Stomach (tissue), 9 donors: ENCODE results near the gene ATP6V0D1. TPM values are rescaled to one million over a fixed set of nuclear protein-coding genes. Genes with fewer than 3 reads are reported as not detected.

Experiments
- DNase-seq, 2 donors: peaks; one replicate each; pipeline versions ENCODE4 v3.0.0 to v3.0.0-alpha.2; 2013 to 2019
- H3K27ac ChIP-seq, 5 donors: fragments of 200-600 bp in 4 of 5; sonication (generic) in 4 of 5; one replicate each; pipeline ENCODE4 v1.5.1; 2013 to 2019; ENCODE audit warnings: mild to moderate bottlenecking in 1 of 5, moderate library complexity in 1 of 5
- H3K27me3 ChIP-seq, 3 donors: fragments of 200-600 bp; sonication (generic); one replicate each; pipeline ENCODE4 v1.5.1; 2017 to 2019; ENCODE audit warnings: mixed run types in 1 of 3
- H3K36me3 ChIP-seq, 4 donors: fragments of 200-600 bp; sonication (generic); 1 replicate in 3 of 4; 2 replicates in 1 of 4; pipeline ENCODE4 v1.5.1; 2016 to 2019
- H3K4me1 ChIP-seq, 4 donors: fragments of 200-600 bp; sonication (generic); one replicate each; pipeline ENCODE4 v1.5.1; 2016 to 2019
- H3K4me3 ChIP-seq, 4 donors: fragments of 200-600 bp; sonication (generic) in 3 of 4; one replicate each; pipeline ENCODE4 v1.5.1; 2016 to 2019; ENCODE audit warnings: mild to moderate bottlenecking in 1 of 4
- H3K9me3 ChIP-seq, 4 donors: fragments of 200-600 bp; sonication (generic); one replicate each; pipeline ENCODE4 v1.5.1; 2016 to 2019
- EP300 ChIP-seq: sonication (generic); formaldehyde crosslinking; IDR thresholded peaks from one replicate; pipeline ENCODE4 v1.6.1; 2017; ENCODE audit warnings: antibody characterized with exemption
- POLR2A ChIP-seq, 4 donors: fragments of 450-650 bp; IDR thresholded peaks; one replicate each; pipeline ENCODE4 v1.6.1; 2016; ENCODE audit warnings: antibody characterized with exemption in 4 of 4, control low read depth in 2 of 4, mild to moderate bottlenecking in 1 of 4, moderate library complexity in 1 of 4
- POLR2AphosphoS5 ChIP-seq, 3 donors: sonication (generic); formaldehyde crosslinking; IDR thresholded peaks; one replicate each; pipeline ENCODE4 v1.6.1; 2016; ENCODE audit warnings: antibody characterized with exemption in 3 of 3
- WGBS, 5 donors: extraction: QIAGEN DNeasy Blood & Tissue Kit in 3 of 5; methylation state at CpG; one replicate each; pipeline versions ENCODE4 v1.1.5 to v1.1.7; 2013 to 2018; 5-methylcytosine and 5-hydroxymethylcytosine counted together
- intact Hi-C: fragments of 100-400 bp; cut with DNase I; formaldehyde crosslinking; loops from one replicate; pipeline ENCODE4 v1.15.1; 2023; ENCODE audit warnings: low total_unique reads
- polyA plus RNA-seq, 3 donors: library from polyadenylated mRNA; stranded (reverse); fragments of 200-250 nt; gene quantifications; one replicate each; pipeline ENCODE4 v1.2.3, GENCODE V29; 2013
- total RNA-seq, 5 donors: library from RNA; depleted of rRNA; stranded (reverse); fragments of >200 nt; gene quantifications; one replicate each; pipeline versions ENCODE4 v1.1.0 to v1.2.3, GENCODE V29; 2014 to 2016
- TF ChIP-seq, protein P1 (sequence below), 7 experiments: fragments of 450-650 bp in 4 of 7; fragments of 200-600 bp in 3 of 7; sonication (generic) in 3 of 7; IDR thresholded peaks; one replicate each; pipeline ENCODE4 v1.5.1; 2016 to 2019; ENCODE audit warnings: antibody characterized with exemption in 7 of 7, control low read depth in 2 of 7, mild to moderate bottlenecking in 1 of 7
- donor health status: healthy with polysubstance abuse.
- donor health status: Bipolar disorder and iron deficiency.
- donor health status: healthy.

Gene ATP6V0D1
- total and polyA plus RNA-seq, 8 donors, result 23.5 to 102 (median 64.9) TPM

DNA sequence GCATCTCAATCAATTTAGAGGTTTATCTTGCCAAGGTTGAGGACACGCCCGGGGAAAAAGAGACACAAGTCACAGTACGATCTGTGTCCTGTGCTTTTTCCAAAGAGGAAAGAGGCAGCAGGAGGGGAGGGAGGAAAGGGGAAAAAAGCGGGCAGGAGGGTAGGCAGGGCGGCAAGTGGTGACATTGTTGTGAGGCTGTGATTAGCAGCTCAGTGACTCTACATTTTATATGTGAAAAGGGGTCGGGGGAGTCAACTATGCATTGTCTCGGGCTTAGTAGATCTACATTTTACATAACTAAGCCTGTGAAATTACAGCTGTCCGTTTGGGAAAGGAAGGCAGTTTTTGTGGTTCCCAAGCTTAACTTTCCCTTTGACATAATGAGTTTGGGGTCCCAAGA is 25.5 kb upstream of the ATP6V0D1 start:
- no peak for DNase-seq
- no peak overlapping the region for H3K27ac ChIP-seq
- intact Hi-C loops, result no loop called here
- no peak overlapping the region for H3K4me3 ChIP-seq
- H3K36me3 ChIP-seq, result no peaks in the 10 kb centered on the region
- no peaks in the 10 kb centered on the region for H3K27me3 ChIP-seq
- no peaks in the 10 kb centered on the region for H3K9me3 ChIP-seq
- H3K4me1 ChIP-seq, result peaks cover 0 to 9% (median 0%) of the 10 kb centered on the region in 4 donors
- TF ChIP-seq POLR2A (IDR thresholded peaks at IDR 0.05), result no peak
- no peak for TF ChIP-seq POLR2AphosphoS5 (IDR thresholded peaks at IDR 0.05)
- TF ChIP-seq, protein P1, sequence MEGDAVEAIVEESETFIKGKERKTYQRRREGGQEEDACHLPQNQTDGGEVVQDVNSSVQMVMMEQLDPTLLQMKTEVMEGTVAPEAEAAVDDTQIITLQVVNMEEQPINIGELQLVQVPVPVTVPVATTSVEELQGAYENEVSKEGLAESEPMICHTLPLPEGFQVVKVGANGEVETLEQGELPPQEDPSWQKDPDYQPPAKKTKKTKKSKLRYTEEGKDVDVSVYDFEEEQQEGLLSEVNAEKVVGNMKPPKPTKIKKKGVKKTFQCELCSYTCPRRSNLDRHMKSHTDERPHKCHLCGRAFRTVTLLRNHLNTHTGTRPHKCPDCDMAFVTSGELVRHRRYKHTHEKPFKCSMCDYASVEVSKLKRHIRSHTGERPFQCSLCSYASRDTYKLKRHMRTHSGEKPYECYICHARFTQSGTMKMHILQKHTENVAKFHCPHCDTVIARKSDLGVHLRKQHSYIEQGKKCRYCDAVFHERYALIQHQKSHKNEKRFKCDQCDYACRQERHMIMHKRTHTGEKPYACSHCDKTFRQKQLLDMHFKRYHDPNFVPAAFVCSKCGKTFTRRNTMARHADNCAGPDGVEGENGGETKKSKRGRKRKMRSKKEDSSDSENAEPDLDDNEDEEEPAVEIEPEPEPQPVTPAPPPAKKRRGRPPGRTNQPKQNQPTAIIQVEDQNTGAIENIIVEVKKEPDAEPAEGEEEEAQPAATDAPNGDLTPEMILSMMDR (IDR thresholded peaks at IDR 0.05), result no peak
- TF ChIP-seq EP300, result no peak
- WGBS, 5 donors, result 56 to 72% (median 67%) methylated on average over 8 of the region's 8 CpGs

DNA sequence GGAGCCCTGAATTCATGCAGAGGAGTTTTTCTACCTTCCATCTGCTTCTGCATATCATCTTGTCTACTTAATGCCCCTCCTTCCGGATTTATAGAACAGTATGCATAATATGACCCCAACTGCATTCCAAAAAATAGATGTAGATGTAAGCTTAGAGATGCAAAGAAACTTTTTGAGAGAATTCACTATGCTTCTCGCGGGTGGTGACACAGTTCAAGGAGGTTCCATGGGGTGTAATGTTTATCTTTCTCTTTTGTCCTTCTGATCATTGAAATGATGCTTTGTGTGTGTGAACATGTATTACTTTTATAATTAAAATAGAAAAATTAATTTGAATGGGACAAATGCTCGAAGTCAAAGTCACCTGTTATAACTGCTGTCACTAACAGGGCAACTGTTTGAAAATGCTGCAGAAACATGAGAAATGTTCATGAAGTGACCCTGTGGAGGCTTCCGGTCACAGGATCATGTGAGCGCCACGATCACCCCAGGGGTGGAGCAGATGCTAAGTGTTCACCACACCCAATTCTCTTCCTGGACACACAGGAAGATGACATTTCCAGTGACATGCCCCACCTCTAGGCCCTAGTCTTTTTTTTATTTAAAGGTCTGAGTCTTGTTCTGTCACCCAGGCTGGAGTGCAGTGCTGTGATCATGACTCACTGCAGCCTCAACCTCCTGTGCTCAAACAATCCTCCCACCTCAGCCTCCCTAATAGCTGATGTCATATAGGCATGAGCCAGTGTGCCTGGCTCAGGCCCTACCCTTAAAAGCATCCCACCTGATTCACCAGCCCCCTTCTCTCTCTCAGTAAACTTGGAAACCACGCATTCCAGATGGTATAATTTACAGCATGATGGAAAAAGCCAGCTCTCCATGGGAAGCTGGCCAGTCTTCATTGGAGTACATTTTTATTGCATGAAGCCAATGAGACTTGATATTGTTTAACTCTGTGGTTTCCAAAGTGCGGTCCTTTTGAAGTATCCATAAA is 23.4 kb upstream of the ATP6V0D1 start:
- no peaks in the 10 kb centered on the region for H3K36me3 ChIP-seq
- TF ChIP-seq POLR2A (IDR thresholded peaks at IDR 0.05) (no peak), POLR2AphosphoS5 (IDR thresholded peaks at IDR 0.05) (no peak), EP300 (no peak)
- TF ChIP-seq, protein P1 (IDR thresholded peaks at IDR 0.05), result no peak
- DNase-seq, result no peak
- 62 to 79% (median 76%) methylated on average over 9 of the region's 9 CpGs for WGBS, 5 donors
- peak overlapping the region in 3 of 5 donors; percentile 31 to 49 (median 47) for H3K27ac ChIP-seq
- intact Hi-C loops, result no loop called here
- no peaks in the 10 kb centered on the region for H3K27me3 ChIP-seq
- peaks cover 0 to 9% (median 0%) of the 10 kb centered on the region in 4 donors for H3K4me1 ChIP-seq
- H3K4me3 ChIP-seq, result no peak overlapping the region
- H3K9me3 ChIP-seq, result no peaks in the 10 kb centered on the region

GRCh38 chr16:67499106-67499505 is 18.1 kb upstream of the ATP6V0D1 start:
- Histone ChIP-seq H3K9me3 (no peaks in the 10 kb centered on the region), H3K4me1 (peaks cover 0 to 5% (median 4%) of the 10 kb centered on the region in 4 donors), H3K27ac (no peak overlapping the region), H3K4me3 (no peak overlapping the region), H3K27me3 (no peaks in the 10 kb centered on the region), H3K36me3 (peaks cover 0 to 10% (median 5%) of the 10 kb centered on the region in 4 donors)
- WGBS, 5 donors, result 65 to 84% (median 80%) methylated on average over 4 of the region's 4 CpGs
- no peak for TF ChIP-seq EP300
- TF ChIP-seq, protein P1 (IDR thresholded peaks at IDR 0.05), result no peak
- DNase-seq, result no peak
- intact Hi-C loops, result no loop called here

DNA sequence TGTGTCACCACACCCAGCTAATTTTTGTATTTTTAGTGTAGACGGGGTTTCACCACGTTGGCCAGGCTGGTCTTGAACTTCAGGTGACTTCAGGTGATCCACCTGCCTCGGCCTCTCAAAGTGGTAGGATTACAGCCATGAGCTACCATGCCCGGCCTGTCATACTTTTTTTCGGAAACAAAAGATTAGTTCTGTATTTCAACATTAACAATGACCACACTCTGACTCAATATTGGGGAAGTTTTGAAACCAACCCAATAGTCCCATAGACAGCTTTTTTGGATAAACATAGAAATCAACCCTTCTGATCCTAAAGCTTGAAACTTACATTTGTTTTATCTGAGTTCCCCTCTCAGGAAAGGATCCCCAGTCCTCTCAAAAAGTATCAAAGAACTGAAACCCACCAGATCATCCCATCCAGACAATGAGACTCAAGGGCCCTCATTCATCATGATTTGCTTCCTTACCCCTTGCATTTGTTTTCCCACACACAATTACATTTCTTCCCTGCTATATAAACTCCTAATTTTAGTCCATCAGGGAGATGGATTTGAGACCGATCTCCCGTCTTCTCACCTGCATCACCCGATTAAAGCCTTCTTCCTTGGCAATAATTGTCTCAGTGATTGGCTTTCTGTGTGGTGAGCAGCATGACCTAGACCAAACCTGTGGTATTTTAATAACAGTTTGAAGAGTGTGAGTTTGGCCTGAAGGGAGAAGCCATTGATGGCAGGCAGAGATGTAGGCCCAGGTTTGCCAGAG is 9.6 kb upstream of the ATP6V0D1 start:
- H3K36me3 ChIP-seq, result peaks cover 0 to under 1% (median 0%) of the 10 kb centered on the region in 4 donors
- DNase-seq, result no peak
- WGBS, 5 donors, result 70 to 85% (median 78%) methylated on average over 8 of the region's 8 CpGs
- peak overlapping the region in 4 of 5 donors; percentile 70 to 79 (median 71) for H3K27ac ChIP-seq
- no peaks in the 10 kb centered on the region for H3K27me3 ChIP-seq
- intact Hi-C loops, result no loop called here
- H3K4me1 ChIP-seq, result peaks cover 19 to 68% (median 30%) of the 10 kb centered on the region in 4 donors
- H3K9me3 ChIP-seq, result no peaks in the 10 kb centered on the region
- no peak overlapping the region for H3K4me3 ChIP-seq
- TF ChIP-seq EP300 (no peak), POLR2A (IDR thresholded peaks at IDR 0.05) (no peak), POLR2AphosphoS5 (IDR thresholded peaks at IDR 0.05) (no peak)
- TF ChIP-seq, protein P1 (IDR thresholded peaks at IDR 0.05), result no peak
